Esophagus muscularis mucosa (tissue), 3 donors: ENCODE data around the gene ENTPD6.

Source experiments
- CTCF ChIP-seq, 3 experiments: fragments of 200-600 bp in 2 of 3; fragments of 450-650 bp in 1 of 3; sonication (generic) in 2 of 3; IDR thresholded peaks; one replicate each; pipeline ENCODE4 v1.5.1; 2017 to 2019; ENCODE audit warnings: antibody characterized with exemption in 3 of 3, mild to moderate bottlenecking in 2 of 3, moderate library complexity in 1 of 3
- POLR2AphosphoS5 ChIP-seq, 2 donors: sonication (generic); formaldehyde crosslinking; IDR thresholded peaks; one replicate each; pipeline ENCODE4 v1.6.1; 2017; ENCODE audit warnings: antibody characterized with exemption in 2 of 2

GRCh38 chr20:25194333-25194972 is 1.1 kb upstream of the ENTPD6 start:
- TF ChIP-seq POLR2AphosphoS5 (IDR thresholded peaks at IDR 0.05), result no peak
- TF ChIP-seq CTCF (IDR thresholded peaks at IDR 0.05), result no peak
